K562 (cell line): ENCODE measurements around the gene COASY. TPM values are rescaled to one million over a fixed set of nuclear protein-coding genes. Genes with fewer than 3 reads are reported as not detected.
A peak's percentile ranks its signal among the peaks of the same experiment; 100 is the strongest.

Source experiments
- ARID2 ChIP-seq: fragments of 450-650 bp; IDR thresholded peaks from 2 replicates; pipeline ENCODE4 v1.6.1; 2017; ENCODE audit warnings: antibody characterized with exemption, mild to moderate bottlenecking
- CBX1 ChIP-seq: sonication (generic); IDR thresholded peaks from 2 replicates; pipeline ENCODE4 v1.6.1; 2016; ENCODE audit warnings: antibody characterized with exemption, low read depth, mild to moderate bottlenecking
- CBX5 ChIP-seq: IDR thresholded peaks from 2 replicates; pipeline ENCODE4 v1.6.1; 2014; ENCODE audit warnings: low read depth, borderline replicate concordance
- CCAR2 ChIP-seq: fragments of 200-400 bp; formaldehyde crosslinking; IDR thresholded peaks from 2 replicates; pipeline ENCODE4 v1.6.1; 2017; ENCODE audit warnings: mild to moderate bottlenecking, low read depth, low read length
- CREM ChIP-seq: IDR thresholded peaks from 2 replicates; pipeline ENCODE4 v1.6.1; 2014; ENCODE audit warnings: antibody characterized with exemption, low read depth
- DDX20 ChIP-seq: fragments of 450-650 bp; IDR thresholded peaks from 2 replicates; pipeline ENCODE4 v1.6.1; 2016; ENCODE audit warnings: missing genetic modification characterization, low read depth, mild to moderate bottlenecking, missing compliant biosample characterization, moderate library complexity
- DPF2 ChIP-seq: fragments of 450-650 bp; IDR thresholded peaks from 2 replicates; pipeline ENCODE4 v1.6.1; 2016
- FIP1L1 ChIP-seq: fragments of 200-400 bp; formaldehyde crosslinking; IDR thresholded peaks from 2 replicates; pipeline ENCODE4 v1.6.1; 2018; ENCODE audit warnings: mild to moderate bottlenecking, low read depth, low read length; ENCODE audit not compliant: poor library complexity, severe bottlenecking
- FOXJ3 ChIP-seq: sonication (generic); formaldehyde crosslinking; IDR thresholded peaks from 2 replicates; pipeline ENCODE4 v1.4.0; 2020; ENCODE audit warnings: mild to moderate bottlenecking, missing genetic modification reagents
- HOXB6 ChIP-seq: fragments of 250-450 bp; sonication (Bioruptor Pico); IDR thresholded peaks from 2 replicates; pipeline ENCODE4 v1.5.1; 2022; ENCODE audit warnings: mild to moderate bottlenecking, borderline replicate concordance
- MIER1 ChIP-seq: fragments of 450-650 bp; IDR thresholded peaks from 2 replicates; pipeline ENCODE4 v1.6.1; 2016; ENCODE audit warnings: antibody characterized with exemption, mild to moderate bottlenecking, low read depth
- PTRF ChIP-seq: fragments of 450-650 bp; IDR thresholded peaks from 2 replicates; pipeline ENCODE4 v1.6.1; 2016; ENCODE audit warnings: mild to moderate bottlenecking, missing genetic modification characterization, missing compliant biosample characterization
- RFX1 ChIP-seq: fragments of 450-650 bp; IDR thresholded peaks from 2 replicates; pipeline ENCODE4 v1.6.1; 2016; ENCODE audit warnings: mild to moderate bottlenecking, moderate library complexity
- SIRT6 ChIP-seq: IDR thresholded peaks from one replicate; pipeline ENCODE4 v1.6.1; 2012; ENCODE audit warnings: low read depth, mild to moderate bottlenecking, control low read depth, inconsistent platforms, low read length, moderate library complexity
- SMAD4 ChIP-seq: fragments of 250-450 bp; sonication (Bioruptor Pico); conservative IDR thresholded peaks from 2 replicates; pipeline ENCODE4 v1.8.0; 2021; ENCODE audit warnings: inconsistent platforms, mild to moderate bottlenecking, moderate library complexity
- ZFX ChIP-seq: sonication (generic); formaldehyde crosslinking; IDR thresholded peaks from 2 replicates; pipeline ENCODE4 v1.8.0; 2022; ENCODE audit warnings: mild to moderate bottlenecking, missing genetic modification reagents, moderate library complexity
- ZNF133 ChIP-seq: fragments of 250-450 bp; sonication (Bioruptor Pico); IDR thresholded peaks from 2 replicates; pipeline ENCODE4 v1.4.0; 2020; ENCODE audit warnings: mild to moderate bottlenecking
- ZNF436 ChIP-seq: fragments of 250-450, 450-650 bp; sonication (Bioruptor Pico); formaldehyde crosslinking; IDR thresholded peaks from 2 replicates; pipeline ENCODE4 v1.7.0; 2020; ENCODE audit warnings: mild to moderate bottlenecking
- ZNF444 ChIP-seq: fragments of 250-450 bp; sonication (Bioruptor Pico); IDR thresholded peaks from 2 replicates; pipeline ENCODE4 v1.4.0; 2020; ENCODE audit warnings: mild to moderate bottlenecking, moderate library complexity
- ZNF584 ChIP-seq: fragments of 200-800 bp; sonication (Bioruptor generic); IDR thresholded peaks from 2 replicates; pipeline ENCODE4 v1.6.1; 2016; ENCODE audit warnings: low read depth, mild to moderate bottlenecking, missing genetic modification characterization, missing compliant biosample characterization
- polyA plus RNA-seq, 8 experiments: library from polyadenylated mRNA; depleted of rRNA in 4 of 8; stranded (reverse) in 5 of 8; unstranded in 3 of 8; fragments of >200 nt; fragmentation: Nextera tagmentation in 2 of 8; fragmentation: Illumina TruSeq in 1 of 8; extraction: Ambion mirVana in 2 of 8; extraction: Trizol in 1 of 8; gene quantifications; 2 replicates each; pipeline versions ENCODE4 v1.2.1 to v1.2.3, GENCODE V29; 2011 to 2014; ENCODE audit warnings: inconsistent platforms in 1 of 8, missing spikeins in 1 of 8
- total RNA-seq, 7 experiments: library from RNA; depleted of rRNA in 6 of 7; stranded (reverse); fragments of >200 nt in 6 of 7; fragmentation: Illumina TruSeq in 2 of 7; extraction: Trizol in 2 of 7; gene quantifications; 2 replicates each; pipeline versions ENCODE4 v1.2.1 to v1.2.3, GENCODE V29; 2011 to 2021; ENCODE audit warnings: low replicate concordance in 1 of 7
- TF ChIP-seq, protein P1 (sequence below): sonication (generic); formaldehyde crosslinking; IDR thresholded peaks from 2 replicates; pipeline ENCODE4 v1.8.0; 2022; ENCODE audit warnings: mild to moderate bottlenecking, missing genetic modification reagents
- TF ChIP-seq, protein P2 (sequence below), 2 experiments: fragments of 450-650 bp in 1 of 2; IDR thresholded peaks; 2 replicates each; pipeline ENCODE4 v1.6.1; 2011 to 2017; ENCODE audit warnings: low read depth in 2 of 2, antibody characterized with exemption in 1 of 2, borderline replicate concordance in 1 of 2, low read length in 1 of 2, mild to moderate bottlenecking in 1 of 2, mixed read lengths in 1 of 2; ENCODE audit not compliant: control insufficient read depth in 1 of 2
- TF ChIP-seq, protein P3 (sequence below): fragments of 450-650 bp; IDR thresholded peaks from 2 replicates; pipeline ENCODE4 v1.6.1; 2016; ENCODE audit warnings: low read depth, mild to moderate bottlenecking, moderate library complexity

The COASY gene
- total and polyA plus RNA-seq, 9 of the 15 experiments (the other 6 are each of a cell fraction or from before 2014, with no cell fraction given), result 25.4 to 175 (median 62.3) TPM

DNA sequence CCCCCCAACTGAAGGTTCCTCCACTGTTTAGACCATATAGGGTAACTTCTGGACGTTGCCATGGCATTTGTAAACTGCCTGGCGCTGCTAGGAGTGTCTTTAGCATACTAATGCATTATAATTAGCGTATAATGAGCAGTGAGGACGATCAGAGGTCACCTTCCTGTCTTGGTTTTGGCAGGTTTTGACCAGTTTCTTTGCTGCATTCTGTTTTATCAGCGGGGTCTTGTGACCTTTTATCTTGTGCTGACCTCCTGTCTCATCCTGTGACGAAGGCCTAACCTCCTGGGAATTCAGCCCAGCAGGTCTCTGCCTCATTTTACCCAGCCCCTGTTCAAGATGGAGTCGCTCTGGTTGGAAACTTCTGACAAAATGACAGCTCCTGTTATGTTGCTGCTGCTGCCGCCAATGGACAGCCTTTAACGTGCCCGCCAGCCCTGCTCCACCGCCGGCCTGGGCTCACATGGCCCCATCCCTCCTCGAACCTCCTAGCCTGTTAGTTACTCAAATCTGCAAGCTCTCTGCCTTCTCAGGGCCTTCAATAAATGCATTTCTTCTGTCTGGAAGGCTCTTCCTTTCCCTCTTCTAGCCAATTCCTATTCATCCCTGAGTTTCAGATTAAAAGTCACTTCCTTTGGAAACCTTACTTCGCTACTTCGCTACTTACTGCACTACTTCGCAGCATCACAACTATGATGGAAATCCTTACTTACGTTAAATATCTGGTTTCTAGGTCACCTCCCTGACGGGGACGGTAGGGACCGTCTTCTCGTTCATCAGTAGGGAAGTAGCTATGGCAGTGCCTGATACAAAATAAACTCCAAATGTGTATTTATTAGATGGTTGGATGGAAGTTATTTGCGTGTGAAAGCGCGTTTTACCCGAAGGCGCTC, 26.5 kb upstream of the COASY start (continued):
- no peak for TF ChIP-seq ARID2
- TF ChIP-seq ZNF584 (CRISPR knock-in tag), result peak; percentile 98
- no peak; the same call in 1 of the 2 replicates for TF ChIP-seq RFX1
- TF ChIP-seq SMAD4 (CRISPR knock-in tag), result peak; percentile 99
- TF ChIP-seq HOXB6 (CRISPR knock-in tag), result peak; percentile 61; the same call in 1 of the 2 replicates
- no peak for TF ChIP-seq ZFX (CRISPR knock-in tag)
- TF ChIP-seq ZNF133 (CRISPR knock-in tag), result peak; percentile 94
- TF ChIP-seq SIRT6, result no peak
- TF ChIP-seq CBX5, result no peak
- TF ChIP-seq, protein P1, sequence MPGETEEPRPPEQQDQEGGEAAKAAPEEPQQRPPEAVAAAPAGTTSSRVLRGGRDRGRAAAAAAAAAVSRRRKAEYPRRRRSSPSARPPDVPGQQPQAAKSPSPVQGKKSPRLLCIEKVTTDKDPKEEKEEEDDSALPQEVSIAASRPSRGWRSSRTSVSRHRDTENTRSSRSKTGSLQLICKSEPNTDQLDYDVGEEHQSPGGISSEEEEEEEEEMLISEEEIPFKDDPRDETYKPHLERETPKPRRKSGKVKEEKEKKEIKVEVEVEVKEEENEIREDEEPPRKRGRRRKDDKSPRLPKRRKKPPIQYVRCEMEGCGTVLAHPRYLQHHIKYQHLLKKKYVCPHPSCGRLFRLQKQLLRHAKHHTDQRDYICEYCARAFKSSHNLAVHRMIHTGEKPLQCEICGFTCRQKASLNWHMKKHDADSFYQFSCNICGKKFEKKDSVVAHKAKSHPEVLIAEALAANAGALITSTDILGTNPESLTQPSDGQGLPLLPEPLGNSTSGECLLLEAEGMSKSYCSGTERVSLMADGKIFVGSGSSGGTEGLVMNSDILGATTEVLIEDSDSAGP (CRISPR knock-in tag), result no peak
- TF ChIP-seq MIER1, result no peak
- TF ChIP-seq ZNF436 (CRISPR knock-in tag), result no peak
- no peak for TF ChIP-seq FIP1L1
- TF ChIP-seq, protein P2, sequence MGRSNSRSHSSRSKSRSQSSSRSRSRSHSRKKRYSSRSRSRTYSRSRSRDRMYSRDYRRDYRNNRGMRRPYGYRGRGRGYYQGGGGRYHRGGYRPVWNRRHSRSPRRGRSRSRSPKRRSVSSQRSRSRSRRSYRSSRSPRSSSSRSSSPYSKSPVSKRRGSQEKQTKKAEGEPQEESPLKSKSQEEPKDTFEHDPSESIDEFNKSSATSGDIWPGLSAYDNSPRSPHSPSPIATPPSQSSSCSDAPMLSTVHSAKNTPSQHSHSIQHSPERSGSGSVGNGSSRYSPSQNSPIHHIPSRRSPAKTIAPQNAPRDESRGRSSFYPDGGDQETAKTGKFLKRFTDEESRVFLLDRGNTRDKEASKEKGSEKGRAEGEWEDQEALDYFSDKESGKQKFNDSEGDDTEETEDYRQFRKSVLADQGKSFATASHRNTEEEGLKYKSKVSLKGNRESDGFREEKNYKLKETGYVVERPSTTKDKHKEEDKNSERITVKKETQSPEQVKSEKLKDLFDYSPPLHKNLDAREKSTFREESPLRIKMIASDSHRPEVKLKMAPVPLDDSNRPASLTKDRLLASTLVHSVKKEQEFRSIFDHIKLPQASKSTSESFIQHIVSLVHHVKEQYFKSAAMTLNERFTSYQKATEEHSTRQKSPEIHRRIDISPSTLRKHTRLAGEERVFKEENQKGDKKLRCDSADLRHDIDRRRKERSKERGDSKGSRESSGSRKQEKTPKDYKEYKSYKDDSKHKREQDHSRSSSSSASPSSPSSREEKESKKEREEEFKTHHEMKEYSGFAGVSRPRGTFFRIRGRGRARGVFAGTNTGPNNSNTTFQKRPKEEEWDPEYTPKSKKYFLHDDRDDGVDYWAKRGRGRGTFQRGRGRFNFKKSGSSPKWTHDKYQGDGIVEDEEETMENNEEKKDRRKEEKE (IDR thresholded peaks at IDR 0.05; ENCODE audit: borderline replicate concordance in 1 of 2, control insufficient read depth in 1 of 2, low read depth in 2 of 2, low read length in 1 of 2), result no peak
- no peak for TF ChIP-seq ZNF444 (CRISPR knock-in tag)
- TF ChIP-seq DPF2, result peak; percentile 47; the same call in 1 of the 2 replicates
- TF ChIP-seq CREM, result no peak
- TF ChIP-seq, protein P3, sequence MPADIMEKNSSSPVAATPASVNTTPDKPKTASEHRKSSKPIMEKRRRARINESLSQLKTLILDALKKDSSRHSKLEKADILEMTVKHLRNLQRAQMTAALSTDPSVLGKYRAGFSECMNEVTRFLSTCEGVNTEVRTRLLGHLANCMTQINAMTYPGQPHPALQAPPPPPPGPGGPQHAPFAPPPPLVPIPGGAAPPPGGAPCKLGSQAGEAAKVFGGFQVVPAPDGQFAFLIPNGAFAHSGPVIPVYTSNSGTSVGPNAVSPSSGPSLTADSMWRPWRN, result no peak
- no peak for TF ChIP-seq CBX1
- no peak for TF ChIP-seq FOXJ3 (CRISPR knock-in tag)
- peak; percentile 90 for TF ChIP-seq DDX20
- TF ChIP-seq PTRF, result no peak
- TF ChIP-seq CCAR2, result no peak
